Activated CD4-positive, alpha-beta T cell treated with anti-CD3 and anti-CD28 coated beads for 24 hours (primary cell): Measurements from ENCODE around the gene ERCC8.
"Not testable (repeated sequence)": the region's sequence is repeated elsewhere in the genome, so short reads cannot be mapped to it uniquely, and the experiment has no call there.

Source experiments
- DNase-seq, 2 donors: peaks; one replicate each; pipeline ENCODE4 v3.0.0-alpha.2; 2020; ENCODE audit warnings: low read depth in 2 of 2

The ERCC8 gene

GRCh38 chr5:60916646-60917045 lies 28.2 kb downstream of the ERCC8 start:
- no peak for DNase-seq

DNA sequence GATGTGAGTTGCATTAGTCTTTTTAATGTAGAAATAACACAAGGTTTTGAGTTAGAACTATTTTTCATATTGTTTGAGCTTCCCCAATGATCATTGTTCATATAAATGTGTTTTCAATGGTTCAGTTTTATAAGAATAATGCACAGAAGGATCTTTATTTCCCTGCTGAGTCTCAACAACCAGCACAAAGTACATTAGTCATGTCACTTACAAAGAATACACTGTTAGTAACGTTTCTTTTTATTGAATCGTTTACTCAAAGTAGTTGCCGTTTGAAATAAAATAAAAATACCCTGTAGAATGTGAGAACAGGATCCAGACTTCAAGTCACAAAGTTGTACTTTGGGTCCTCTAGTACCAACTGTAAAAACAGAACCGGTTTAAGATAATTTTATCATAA lies 41.5 kb downstream of the ERCC8 start:
- no peak for DNase-seq

GRCh38 chr5:60896991-60897390 lies 47.9 kb downstream of the ERCC8 start:
- DNase-seq, result no peak

DNA sequence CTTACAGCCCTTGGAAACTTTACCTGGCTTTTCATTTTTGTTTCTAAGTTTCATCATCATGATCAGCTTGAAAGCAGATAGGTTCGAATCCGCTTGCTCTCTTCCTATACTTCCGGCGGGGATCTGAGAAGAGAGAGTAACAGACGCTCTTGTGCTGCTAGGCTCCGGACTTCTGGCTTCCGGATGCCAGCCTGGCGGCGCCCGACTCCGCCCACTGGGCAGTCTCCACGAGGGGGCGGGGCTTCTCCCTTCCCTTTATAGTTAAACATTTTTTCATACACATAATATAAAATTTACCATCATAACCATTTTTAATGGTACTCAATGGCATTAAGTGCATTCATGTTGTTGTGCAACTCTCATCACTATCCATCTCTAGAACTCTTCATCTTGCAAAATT lies 51.3 kb downstream of the ERCC8 start:
- DNase-seq, result no peak

DNA sequence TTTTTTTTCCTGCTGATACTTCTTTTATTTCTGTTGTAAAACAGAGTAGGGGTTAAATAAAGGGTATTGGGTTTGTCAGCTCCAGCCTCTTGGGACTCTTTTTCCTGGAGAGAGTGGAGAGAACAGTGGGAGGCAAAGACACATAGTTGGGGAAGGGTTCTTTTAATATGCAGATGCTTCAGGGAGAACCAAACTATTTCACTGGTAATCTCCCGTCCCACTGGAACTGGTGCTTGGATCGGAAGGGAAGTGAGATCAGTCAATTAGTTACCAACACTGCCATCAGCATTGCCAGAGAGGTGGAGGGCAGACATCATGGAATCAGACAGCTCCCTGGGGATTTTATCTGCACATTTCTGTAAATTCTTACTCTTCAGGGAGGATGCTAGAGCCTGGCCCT lies 53.2 kb downstream of the ERCC8 start:
- no peak for DNase-seq

DNA sequence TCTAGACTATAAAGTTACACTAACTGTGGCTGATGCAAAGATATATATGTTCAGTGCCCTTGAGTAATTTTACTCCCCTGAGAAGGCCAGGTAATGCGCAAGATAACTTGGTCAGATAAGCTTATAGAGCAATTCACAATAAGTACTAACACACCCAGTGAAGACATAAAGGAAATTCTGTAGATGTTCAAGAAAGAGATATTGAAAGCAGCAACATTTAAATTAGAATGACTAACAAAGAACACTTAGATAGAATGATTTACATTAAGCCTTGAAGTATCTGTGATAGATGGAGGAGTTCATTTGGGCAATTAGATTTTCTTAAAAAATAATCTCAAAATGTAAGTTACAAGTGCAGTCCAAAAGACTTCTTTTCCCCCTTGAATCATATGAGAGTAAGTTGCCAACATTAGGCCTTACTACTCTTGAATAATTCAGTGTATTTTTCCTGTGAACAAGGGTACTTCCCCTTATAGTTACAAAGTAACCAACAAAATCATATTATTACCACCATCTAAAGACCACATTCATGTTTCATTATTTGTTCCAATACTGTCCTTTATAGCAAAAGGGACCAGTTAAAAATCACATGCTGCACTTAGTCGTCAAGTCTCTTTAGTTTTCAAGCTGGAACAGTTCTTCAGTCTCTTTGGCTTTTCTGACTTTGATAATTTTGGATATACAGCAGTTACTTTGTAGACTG lies 56.4 kb downstream of the ERCC8 start:
- DNase-seq, result no peak

DNA sequence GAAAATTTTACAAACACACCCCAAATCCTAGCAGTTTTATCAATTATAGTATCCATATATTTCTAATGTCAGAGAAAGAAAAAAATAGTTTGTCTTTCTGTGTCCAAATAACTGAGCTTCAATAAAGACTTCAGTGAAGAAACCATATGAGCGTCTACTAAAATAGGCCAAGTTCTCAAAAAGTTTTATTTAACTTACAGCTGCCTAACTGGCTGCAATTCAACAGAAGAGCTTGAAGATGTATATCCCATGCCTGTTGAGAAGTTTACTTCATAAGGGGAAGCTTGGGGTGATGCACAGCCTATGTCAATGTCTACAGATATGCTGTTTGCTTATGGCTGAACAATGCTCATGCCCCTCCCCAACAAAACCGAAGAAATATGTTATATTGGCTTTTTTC lies 57.1 kb downstream of the ERCC8 start:
- no peak for DNase-seq

DNA sequence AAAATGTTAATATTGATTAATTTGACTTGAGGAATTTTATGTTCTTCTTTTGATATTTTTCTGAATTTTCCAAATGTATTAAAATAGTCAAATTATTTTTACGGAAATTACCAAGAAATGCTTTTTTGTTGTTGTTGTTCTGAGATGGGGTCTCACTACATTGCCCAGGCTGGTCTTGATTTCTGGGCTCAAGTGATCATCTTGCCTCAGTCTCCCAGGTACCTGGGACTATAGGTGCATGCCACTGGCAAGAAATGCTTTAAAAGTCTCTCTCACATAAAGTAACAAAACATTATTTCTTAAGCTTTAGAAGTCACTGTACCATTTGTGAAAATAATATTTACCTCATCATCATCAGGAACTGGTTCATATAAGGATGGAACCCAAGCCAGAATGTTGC lies 57.8 kb downstream of the ERCC8 start:
- DNase-seq, result no peak

GRCh38 chr5:60886158-60886557 lies 58.7 kb downstream of the ERCC8 start:
- no peak for DNase-seq

GRCh38 chr5:60883229-60883628 lies 61.6 kb downstream of the ERCC8 start:
- DNase-seq, result no peak

DNA sequence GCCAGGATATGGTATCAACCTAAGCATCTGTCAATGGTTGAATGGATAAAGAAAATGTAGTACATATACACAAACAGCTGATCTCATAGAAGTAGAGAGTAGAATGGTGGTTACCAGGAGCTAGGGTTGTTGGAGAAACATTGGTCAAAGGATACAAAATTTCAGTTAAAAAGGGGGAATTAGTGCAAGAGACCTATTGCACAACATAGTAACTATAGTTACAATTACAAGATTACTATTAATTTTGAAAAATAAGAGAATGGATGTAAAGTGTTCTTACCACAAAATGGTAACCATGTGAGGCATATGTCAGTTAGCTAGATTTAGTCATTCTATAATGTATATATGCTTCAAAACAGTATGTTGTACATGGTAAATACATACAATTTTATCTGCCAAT lies 72.0 kb downstream of the ERCC8 start:
- no peak for DNase-seq

DNA sequence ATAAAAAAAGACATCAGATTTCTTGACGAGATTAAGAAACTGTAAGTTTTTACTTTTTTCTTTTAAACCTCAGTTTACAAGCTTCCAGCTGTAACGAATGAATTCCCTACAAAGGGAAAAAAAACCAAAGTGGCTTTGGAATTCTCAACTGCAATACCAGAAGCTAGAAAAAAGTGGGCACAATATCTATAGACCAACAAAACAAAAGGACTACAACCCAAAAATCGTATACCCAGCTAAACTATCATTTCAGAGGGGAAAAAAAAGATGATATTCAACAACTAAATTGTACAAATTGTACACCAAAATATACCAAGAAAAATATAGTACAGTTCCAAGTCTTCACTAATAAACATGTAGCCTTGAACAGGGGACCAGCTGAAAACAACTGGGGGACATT lies 74.0 kb downstream of the ERCC8 start:
- DNase-seq, result no peak

- not testable (repeated sequence) for DNase-seq
Measured at GRCh38 chr5:60860572-60860971, 84.3 kb downstream of the ERCC8 start.

DNA sequence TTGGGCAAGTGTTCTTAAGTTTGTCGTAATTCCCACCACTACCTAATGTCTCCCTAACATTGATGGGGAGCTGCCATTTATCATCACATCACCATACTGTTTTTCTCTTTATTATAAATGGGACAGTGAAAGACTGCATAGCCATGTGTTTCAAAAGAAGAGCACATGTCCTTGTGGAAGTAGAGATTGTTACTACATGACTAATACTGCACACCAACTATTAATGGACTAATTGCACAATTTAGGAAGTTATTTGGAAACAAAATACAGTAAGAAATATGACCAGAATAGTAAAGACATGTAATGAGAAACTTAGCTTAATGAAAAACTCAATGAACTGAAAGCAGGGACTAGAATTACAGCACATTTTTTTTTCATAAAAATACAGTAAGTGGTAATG lies 88.8 kb downstream of the ERCC8 start:
- DNase-seq, result no peak

DNA sequence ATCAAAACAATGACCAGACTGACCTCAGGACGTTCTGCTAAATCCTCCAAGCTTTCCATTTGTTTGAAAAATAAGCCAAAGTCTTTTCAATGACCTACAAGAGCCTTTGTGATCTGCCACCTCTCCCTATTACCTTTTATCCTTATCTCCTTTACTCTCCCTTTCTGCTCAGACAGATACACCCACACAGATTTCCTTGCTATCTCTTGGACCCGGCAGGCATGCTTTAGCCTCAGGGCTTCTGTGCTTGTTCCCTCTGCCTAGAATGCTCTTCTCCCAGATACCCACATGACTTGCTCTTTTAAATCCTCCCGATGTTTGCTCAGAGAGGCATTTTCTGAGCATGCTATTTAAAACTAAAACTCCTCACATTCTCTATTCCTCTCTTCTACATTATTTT lies 91.9 kb downstream of the ERCC8 start:
- no peak for DNase-seq

- DNase-seq, result no peak
Measured at GRCh38 chr5:60852317-60852716, 92.6 kb downstream of the ERCC8 start.

GRCh38 chr5:60851626-60852025 lies 93.2 kb downstream of the ERCC8 start:
- DNase-seq, result no peak

DNA sequence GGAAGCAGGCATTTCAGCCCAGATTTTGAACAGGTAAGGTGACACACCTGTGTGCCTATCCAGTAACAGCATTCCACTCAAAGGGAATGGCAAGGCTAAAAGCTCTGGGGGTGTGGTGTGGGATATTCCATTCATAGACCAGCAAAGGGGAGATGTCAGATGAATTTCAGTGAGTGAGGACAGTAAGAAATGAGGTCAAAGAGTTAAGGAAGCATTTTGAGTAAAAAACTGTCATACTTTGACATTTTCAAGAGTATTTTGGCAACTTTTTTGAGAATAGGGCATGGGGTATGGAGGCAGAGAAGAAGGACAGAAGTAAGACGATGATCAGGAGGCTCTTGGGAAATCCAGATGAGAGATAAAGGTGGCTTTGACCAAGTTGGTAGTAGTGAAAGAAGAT lies 98.6 kb downstream of the ERCC8 start:
- no peak for DNase-seq

- peak in 1 of 2 donors; percentile 34 for DNase-seq
Measured at GRCh38 chr5:60843936-60844905, 100.6 kb downstream of the ERCC8 start, which contains the start of gene ELOVL7. Gene ELOVL7 (minus strand): TSS chr5:60844269. CDS start chr5:60787397, 56,872 bp downstream.

GRCh38 chr5:60843386-60843935 lies 101.4 kb downstream of the ERCC8 start:
- DNase-seq, result no peak

DNA sequence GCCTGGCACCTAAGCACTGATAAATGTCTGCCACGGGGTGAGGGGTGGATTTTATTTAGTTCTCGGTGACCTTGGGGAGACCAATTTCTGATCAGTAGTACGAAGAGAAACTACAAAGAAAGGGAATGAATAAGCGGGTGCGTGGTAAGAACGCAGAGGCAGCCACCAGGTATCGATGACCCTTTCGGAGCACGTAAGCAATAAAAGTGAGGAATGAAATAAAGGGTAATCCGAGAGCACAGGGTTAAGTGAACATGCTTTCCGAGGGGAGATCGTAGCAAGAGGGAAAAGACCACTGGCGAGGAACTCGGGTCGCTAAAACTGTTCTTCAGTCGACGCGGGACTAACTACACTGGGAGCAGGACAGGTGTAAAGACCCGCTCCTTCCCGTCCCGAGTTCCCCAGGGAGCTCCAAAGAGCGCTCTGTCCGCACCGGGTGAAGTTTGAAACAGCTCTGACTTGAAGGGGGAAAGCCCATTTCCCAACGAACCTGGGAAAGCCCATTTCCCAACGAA lies 101.9 kb downstream of the ERCC8 start:
- DNase-seq, result no peak

DNA sequence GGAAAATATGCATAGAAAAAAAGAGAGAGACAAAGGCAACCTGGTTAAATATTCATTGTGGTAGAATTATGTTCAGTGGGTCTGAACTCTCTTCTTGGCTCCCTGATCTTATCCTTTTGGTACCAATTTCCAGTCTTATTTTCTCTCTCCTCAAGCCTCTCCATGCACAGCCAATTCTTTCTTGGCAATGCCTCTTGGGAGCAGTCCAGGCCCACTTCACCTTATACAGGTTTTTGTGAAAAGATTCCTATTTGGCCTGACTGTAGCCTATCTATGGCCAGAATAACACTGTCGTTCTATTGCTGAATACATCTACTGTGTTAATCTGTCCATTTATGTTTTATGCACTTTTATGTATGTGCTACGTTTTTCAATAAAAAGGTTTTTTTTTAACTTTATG lies 103.5 kb downstream of the ERCC8 start:
- DNase-seq, result no peak
